Spleen (tissue), 11 donors: ENCODE data around the gene PIGU. TPM values are rescaled to one million over a fixed set of nuclear protein-coding genes. Genes with fewer than 3 reads are reported as not detected.

Source experiments
- DNase-seq: peaks from one replicate; pipeline ENCODE4 v3.0.0-alpha.2; 2020
- H3K27ac ChIP-seq, 8 donors: fragments of 200-600 bp; sonication (generic) in 7 of 8; 1 replicate in 4 of 8; 2 replicates in 4 of 8; pipeline versions ENCODE4 v1.5.0 to v1.8.0; 2016 to 2021; ENCODE audit warnings: inconsistent platforms in 4 of 8, mild to moderate bottlenecking in 4 of 8, moderate library complexity in 1 of 8
- H3K27me3 ChIP-seq, 7 donors: fragments of 200-600 bp; sonication (generic) in 6 of 7; replicated peaks in 1 of 7; 1 replicate in 4 of 7; 2 replicates in 3 of 7; pipeline versions ENCODE4 v1.5.0 to v1.8.0; 2016 to 2021; ENCODE audit warnings: inconsistent platforms in 3 of 7, mild to moderate bottlenecking in 1 of 7
- H3K36me3 ChIP-seq, 6 donors: fragments of 200-600 bp; sonication (generic) in 5 of 6; 1 replicate in 4 of 6; 2 replicates in 2 of 6; pipeline versions ENCODE4 v1.5.0 to v1.8.0; 2016 to 2021; ENCODE audit warnings: inconsistent platforms in 2 of 6
- H3K4me1 ChIP-seq, 6 donors: fragments of 200-600 bp; sonication (generic) in 5 of 6; 1 replicate in 3 of 6; 2 replicates in 3 of 6; pipeline versions ENCODE4 v1.5.0 to v1.8.0; 2016 to 2021; ENCODE audit warnings: inconsistent platforms in 3 of 6
- H3K4me3 ChIP-seq, 8 donors: fragments of 200-600 bp; sonication (generic) in 7 of 8; 1 replicate in 4 of 8; 2 replicates in 4 of 8; pipeline versions ENCODE4 v1.5.0 to v1.8.0; 2016 to 2021; ENCODE audit warnings: inconsistent platforms in 4 of 8, mild to moderate bottlenecking in 4 of 8, moderate library complexity in 2 of 8
- H3K9me3 ChIP-seq, 8 donors: fragments of 200-600 bp; sonication (generic) in 7 of 8; 1 replicate in 4 of 8; 2 replicates in 4 of 8; pipeline versions ENCODE4 v1.5.0 to v1.8.0; 2016 to 2021; ENCODE audit warnings: inconsistent platforms in 4 of 8
- POLR2A ChIP-seq, 3 donors: fragments of 450-650 bp; IDR thresholded peaks; one replicate each; pipeline ENCODE4 v1.5.1; 2017; ENCODE audit warnings: antibody characterized with exemption in 3 of 3, mild to moderate bottlenecking in 1 of 3
- POLR2AphosphoS5 ChIP-seq, 3 donors: sonication (generic); formaldehyde crosslinking; IDR thresholded peaks; one replicate each; pipeline ENCODE4 v1.5.1; 2017; ENCODE audit warnings: antibody characterized with exemption in 3 of 3
- WGBS, 5 donors: extraction: QIAGEN DNeasy Blood & Tissue Kit in 3 of 5; methylation state at CpG; one replicate each; pipeline versions ENCODE4 v1.1.5 to v1.1.7; 2013 to 2018; 5-methylcytosine and 5-hydroxymethylcytosine counted together
- intact Hi-C: fragments of 100-400 bp; cut with DNase I; formaldehyde crosslinking; loops from one replicate; pipeline ENCODE4 v1.15.0; 2023; ENCODE audit warnings: low total_unique reads
- polyA plus RNA-seq, 3 donors: library from polyadenylated mRNA; stranded (reverse); fragments of 200-250 nt; gene quantifications; one replicate each; pipeline ENCODE4 v1.2.1, GENCODE V29; 2013
- total RNA-seq, 7 donors: library from RNA; depleted of rRNA in 3 of 7; stranded (reverse); fragments of >200 nt in 3 of 7; fragmentation: NEBNext Ultra II Directional in 4 of 7; extraction: Animal tissue kit (Norgen Biotek cat#: 25700) in 4 of 7; gene quantifications; one replicate each; pipeline versions ENCODE4 v1.1.0 to v1.2.1, GENCODE V29; 2016 to 2021
- TF ChIP-seq, protein P1 (sequence below), 11 experiments: fragments of 200-600 bp in 7 of 11; fragments of 450-650 bp in 4 of 11; sonication (generic) in 4 of 11; IDR thresholded peaks in 8 of 11; conservative IDR thresholded peaks in 3 of 11; 1 replicate in 7 of 11; 2 replicates in 4 of 11; pipeline versions ENCODE4 v1.4.0 to v1.8.0; 2016 to 2021; ENCODE audit warnings: antibody characterized with exemption in 11 of 11, inconsistent platforms in 4 of 11, mild to moderate bottlenecking in 1 of 11
- donor health status: healthy with polysubstance abuse.
- donor health status: DM: no; HTN: no; CAD: no; lungs with moderate emphysema.
- donor health status: DM: no; HTN: no; CAD: no.
- donor health status: Bipolar disorder and iron deficiency.
- donor health status: healthy.
- donor health status: DM: no; HTN: no; CAD: no.
- donor health status: DM: yes; HTN: yes; CAD: no.

Gene PIGU
- total and polyA plus RNA-seq, 10 donors: 10.0 to 20.4 (median 14.5) TPM

DNA sequence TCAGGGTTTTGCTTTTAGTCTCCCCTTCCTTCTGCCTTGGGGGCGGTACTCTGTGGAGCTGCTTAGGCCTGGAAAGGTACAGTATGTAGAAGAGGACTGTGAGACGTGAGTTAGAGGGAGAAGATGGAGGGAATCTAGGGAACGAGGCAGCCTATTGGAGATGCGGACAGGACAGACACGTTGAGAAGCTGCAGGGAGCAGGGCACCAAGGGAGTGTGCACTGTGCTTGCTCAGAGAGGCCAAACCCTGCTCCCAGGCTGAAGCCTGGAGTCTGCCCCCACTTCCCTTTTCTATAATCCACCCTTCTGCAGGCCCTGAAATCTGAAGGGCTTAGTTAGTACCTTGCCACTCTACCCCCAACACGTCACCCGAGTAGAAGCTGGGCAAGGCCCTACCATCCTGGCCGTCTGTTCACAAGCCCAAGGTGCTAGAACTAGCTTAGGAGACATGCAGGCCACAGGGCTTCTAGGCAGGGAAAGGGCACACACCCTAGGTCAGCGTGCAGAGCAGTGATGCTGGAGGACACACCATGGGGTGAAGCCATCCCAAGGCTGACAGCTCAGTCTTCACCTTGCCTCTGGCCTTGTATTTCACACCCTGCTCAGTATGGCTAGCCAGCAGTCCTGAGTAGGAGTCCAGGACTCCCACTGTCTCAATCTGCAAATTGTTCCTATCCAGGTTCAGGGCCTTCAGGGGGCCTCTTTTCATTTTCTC, 34.1 kb upstream of the PIGU start:
- peaks cover 0 to 59% (median 29%) of the 10 kb centered on the region in 6 donors for H3K4me1 ChIP-seq
- DNase-seq: no peak
- no peaks in the 10 kb centered on the region for H3K9me3 ChIP-seq
- intact Hi-C loops: no loop called here
- peak overlapping the region in 1 of 8 donors; percentile 86 for H3K4me3 ChIP-seq
- peaks cover 0 to 55% (median 18%) of the 10 kb centered on the region in 6 donors for H3K36me3 ChIP-seq
- no peak overlapping the region for H3K27ac ChIP-seq
- TF ChIP-seq, protein P1, sequence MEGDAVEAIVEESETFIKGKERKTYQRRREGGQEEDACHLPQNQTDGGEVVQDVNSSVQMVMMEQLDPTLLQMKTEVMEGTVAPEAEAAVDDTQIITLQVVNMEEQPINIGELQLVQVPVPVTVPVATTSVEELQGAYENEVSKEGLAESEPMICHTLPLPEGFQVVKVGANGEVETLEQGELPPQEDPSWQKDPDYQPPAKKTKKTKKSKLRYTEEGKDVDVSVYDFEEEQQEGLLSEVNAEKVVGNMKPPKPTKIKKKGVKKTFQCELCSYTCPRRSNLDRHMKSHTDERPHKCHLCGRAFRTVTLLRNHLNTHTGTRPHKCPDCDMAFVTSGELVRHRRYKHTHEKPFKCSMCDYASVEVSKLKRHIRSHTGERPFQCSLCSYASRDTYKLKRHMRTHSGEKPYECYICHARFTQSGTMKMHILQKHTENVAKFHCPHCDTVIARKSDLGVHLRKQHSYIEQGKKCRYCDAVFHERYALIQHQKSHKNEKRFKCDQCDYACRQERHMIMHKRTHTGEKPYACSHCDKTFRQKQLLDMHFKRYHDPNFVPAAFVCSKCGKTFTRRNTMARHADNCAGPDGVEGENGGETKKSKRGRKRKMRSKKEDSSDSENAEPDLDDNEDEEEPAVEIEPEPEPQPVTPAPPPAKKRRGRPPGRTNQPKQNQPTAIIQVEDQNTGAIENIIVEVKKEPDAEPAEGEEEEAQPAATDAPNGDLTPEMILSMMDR (IDR thresholded peaks at IDR 0.05 in 8 of 11, conservative IDR thresholded peaks at IDR 0.05 in 3 of 11): no peak
- TF ChIP-seq POLR2A (IDR thresholded peaks at IDR 0.05) (no peak), POLR2AphosphoS5 (IDR thresholded peaks at IDR 0.05) (peak in 1 of 3 donors; percentile 24)
- WGBS, 5 donors: 89 to 95% (median 93%) methylated on average over 6 to 9 of the region's 9 CpGs
- no peaks in the 10 kb centered on the region for H3K27me3 ChIP-seq

DNA sequence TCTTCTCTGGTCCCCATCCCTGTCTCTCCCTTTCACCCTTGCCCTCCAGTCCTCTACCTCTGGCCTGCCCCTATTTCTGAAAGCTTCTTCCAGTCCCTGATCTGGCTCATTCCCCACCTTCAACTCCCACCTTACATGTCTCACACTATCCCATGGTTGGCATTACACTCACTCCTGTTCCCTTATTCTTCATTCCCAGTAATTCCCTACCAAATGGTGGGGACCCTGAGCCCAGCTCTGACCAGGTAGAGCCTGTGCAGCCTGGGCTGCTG, 33.6 kb upstream of the PIGU start:
- no peaks in the 10 kb centered on the region for H3K27me3 ChIP-seq
- no peaks in the 10 kb centered on the region for H3K9me3 ChIP-seq
- H3K27ac ChIP-seq: no peak overlapping the region
- peaks cover 0 to 64% (median 33%) of the 10 kb centered on the region in 6 donors for H3K4me1 ChIP-seq
- intact Hi-C loops: no loop called here
- peaks cover 0 to 50% (median 14%) of the 10 kb centered on the region in 6 donors for H3K36me3 ChIP-seq
- no peak for DNase-seq
- peak overlapping the region in 2 of 8 donors; percentile 71 to 86 for H3K4me3 ChIP-seq
- TF ChIP-seq POLR2A (IDR thresholded peaks at IDR 0.05) (no peak), POLR2AphosphoS5 (IDR thresholded peaks at IDR 0.05) (no peak)
- TF ChIP-seq, protein P1 (IDR thresholded peaks at IDR 0.05 in 8 of 11, conservative IDR thresholded peaks at IDR 0.05 in 3 of 11): no peak

DNA sequence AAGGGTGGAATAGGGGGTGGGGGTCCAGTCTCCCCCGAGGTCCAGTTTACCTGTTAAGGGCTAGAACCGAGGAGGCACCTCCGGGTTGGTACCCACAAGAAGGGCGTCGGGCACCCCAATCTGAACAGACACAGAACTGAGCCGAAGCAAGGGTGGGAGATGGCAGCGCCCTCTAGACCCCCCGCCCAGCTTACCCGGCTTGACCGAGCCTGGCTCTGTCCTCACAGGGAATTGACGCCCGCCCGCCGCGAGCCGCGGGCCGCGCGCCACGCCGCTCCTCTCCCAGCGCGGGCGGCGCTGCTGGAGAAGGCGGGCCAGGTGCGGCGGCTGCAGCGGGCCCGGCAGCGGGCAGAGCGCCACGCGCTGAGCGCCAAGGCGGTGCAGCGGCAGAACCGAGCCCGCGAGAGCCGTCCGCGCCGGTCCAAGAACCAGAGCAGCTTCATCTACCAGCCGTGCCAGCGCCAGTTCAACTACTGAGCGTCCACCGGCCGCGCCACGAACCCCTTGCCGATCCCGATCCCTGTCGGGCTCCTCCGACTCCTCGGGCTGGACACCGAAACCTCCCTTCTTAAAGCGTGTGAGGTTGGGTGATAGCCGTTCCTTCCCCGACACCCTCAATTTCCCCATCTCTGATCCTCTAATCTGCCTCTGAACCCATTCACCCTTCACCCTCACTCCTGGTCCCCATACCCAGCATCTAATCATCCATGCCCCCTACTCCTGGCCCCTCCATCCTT, 33.1 kb upstream of the PIGU start:
- H3K36me3 ChIP-seq: peaks cover 0 to 45% (median 10%) of the 10 kb centered on the region in 6 donors
- intact Hi-C loops: loop anchor here (5.0 kb wide), 2 partner anchors 168 to 398 kb away; no protein-coding TSS in a partner anchor
- no peaks in the 10 kb centered on the region for H3K27me3 ChIP-seq
- TF ChIP-seq, protein P1 (IDR thresholded peaks at IDR 0.05 in 8 of 11, conservative IDR thresholded peaks at IDR 0.05 in 3 of 11): peak in 2 of 11 experiments; percentile 37 to 47
- TF ChIP-seq POLR2A (IDR thresholded peaks at IDR 0.05) (no peak), POLR2AphosphoS5 (IDR thresholded peaks at IDR 0.05) (peak in 1 of 3 donors; percentile 7)
- H3K27ac ChIP-seq: peak overlapping the region in 7 of 8 donors; percentile 75 to 91 (median 84)
- 5 to 19% (median 6%) methylated on average over 22 to 61 of the region's 61 CpGs for WGBS, 5 donors
- peak; percentile 91 for DNase-seq
- peaks cover 1 to 69% (median 36%) of the 10 kb centered on the region in 6 donors for H3K4me1 ChIP-seq
- peak overlapping the region; percentile 71 to 86 (median 76) for H3K4me3 ChIP-seq
- H3K9me3 ChIP-seq: no peaks in the 10 kb centered on the region
